ENCODE data around the gene MYH7B. TPM values are rescaled to one million over a fixed set of nuclear protein-coding genes. Genes with fewer than 3 reads are reported as not detected.

Gene MYH7B
- total RNA-seq, 2 donors from 2014 or later = 24.4 to 34.9 TPM

DNA sequence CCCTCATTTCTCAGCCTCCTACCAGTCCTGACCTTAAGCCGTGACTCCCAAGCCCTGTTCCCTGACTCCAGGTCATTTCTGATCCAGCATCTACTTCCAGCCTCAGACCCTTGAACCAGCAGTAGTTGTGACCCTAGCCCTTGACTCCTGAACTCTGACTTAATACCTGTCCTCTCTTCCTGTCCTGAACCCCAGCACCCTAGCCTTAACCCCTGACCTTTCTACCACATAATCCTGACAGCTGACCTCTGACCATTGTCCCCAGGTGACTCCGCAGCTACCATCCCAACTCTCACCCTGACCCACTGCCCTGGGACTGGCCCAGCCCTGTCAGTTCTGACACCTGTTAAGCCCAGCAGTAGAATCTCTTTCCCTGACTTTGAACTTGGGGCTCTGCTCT lies 42.1 kb downstream of the MYH7B start:
- no peak for DNase-seq (ENCODE audit: low spot score)
- Histone ChIP-seq H3K4me1 (peaks cover 0 to 5% of the 10 kb centered on the region in 2 donors), H3K4me3 (no peak overlapping the region), H3K36me3 (peaks cover 100% of the 10 kb centered on the region), H3K9me3 (no peaks in the 10 kb centered on the region), H3K27ac (no peak overlapping the region), H3K27me3 (no peaks in the 10 kb centered on the region)
- TF ChIP-seq, protein P1, sequence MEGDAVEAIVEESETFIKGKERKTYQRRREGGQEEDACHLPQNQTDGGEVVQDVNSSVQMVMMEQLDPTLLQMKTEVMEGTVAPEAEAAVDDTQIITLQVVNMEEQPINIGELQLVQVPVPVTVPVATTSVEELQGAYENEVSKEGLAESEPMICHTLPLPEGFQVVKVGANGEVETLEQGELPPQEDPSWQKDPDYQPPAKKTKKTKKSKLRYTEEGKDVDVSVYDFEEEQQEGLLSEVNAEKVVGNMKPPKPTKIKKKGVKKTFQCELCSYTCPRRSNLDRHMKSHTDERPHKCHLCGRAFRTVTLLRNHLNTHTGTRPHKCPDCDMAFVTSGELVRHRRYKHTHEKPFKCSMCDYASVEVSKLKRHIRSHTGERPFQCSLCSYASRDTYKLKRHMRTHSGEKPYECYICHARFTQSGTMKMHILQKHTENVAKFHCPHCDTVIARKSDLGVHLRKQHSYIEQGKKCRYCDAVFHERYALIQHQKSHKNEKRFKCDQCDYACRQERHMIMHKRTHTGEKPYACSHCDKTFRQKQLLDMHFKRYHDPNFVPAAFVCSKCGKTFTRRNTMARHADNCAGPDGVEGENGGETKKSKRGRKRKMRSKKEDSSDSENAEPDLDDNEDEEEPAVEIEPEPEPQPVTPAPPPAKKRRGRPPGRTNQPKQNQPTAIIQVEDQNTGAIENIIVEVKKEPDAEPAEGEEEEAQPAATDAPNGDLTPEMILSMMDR (IDR thresholded peaks at IDR 0.05) = no peak

DNA sequence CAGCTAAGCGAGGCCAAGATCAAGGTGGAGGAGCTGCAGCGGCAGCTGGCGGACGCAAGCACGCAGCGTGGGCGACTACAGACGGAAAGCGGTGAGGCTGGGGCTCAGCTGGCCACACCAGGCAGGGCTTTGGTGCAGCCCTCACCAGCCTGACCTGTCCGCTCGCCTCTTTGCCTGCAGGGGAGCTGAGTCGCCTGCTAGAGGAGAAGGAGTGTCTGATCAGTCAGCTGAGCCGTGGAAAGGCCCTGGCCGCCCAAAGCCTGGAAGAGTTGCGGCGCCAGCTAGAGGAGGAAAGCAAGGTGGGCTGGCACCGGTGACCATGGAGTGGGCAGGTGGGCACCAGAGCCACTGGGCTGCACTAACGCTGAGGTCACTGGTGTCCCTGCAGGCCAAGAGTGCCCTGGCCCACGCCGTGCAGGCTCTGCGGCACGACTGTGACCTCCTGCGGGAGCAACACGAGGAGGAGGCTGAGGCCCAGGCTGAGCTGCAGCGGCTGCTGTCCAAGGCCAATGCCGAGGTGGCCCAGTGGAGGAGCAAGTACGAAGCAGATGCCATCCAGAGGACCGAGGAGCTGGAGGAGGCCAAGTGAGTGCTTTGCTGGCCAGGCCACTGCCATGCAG lies 42.8 kb downstream of the MYH7B start:
- Histone ChIP-seq H3K36me3 (peaks cover 100% of the 10 kb centered on the region), H3K4me3 (no peak overlapping the region), H3K27ac (no peak overlapping the region), H3K9me3 (no peaks in the 10 kb centered on the region), H3K4me1 (peaks cover 0 to 5% of the 10 kb centered on the region in 2 donors), H3K27me3 (no peaks in the 10 kb centered on the region)
- TF ChIP-seq, protein P1 (IDR thresholded peaks at IDR 0.05) = no peak
- DNase-seq (ENCODE audit: low spot score) = no peak

DNA sequence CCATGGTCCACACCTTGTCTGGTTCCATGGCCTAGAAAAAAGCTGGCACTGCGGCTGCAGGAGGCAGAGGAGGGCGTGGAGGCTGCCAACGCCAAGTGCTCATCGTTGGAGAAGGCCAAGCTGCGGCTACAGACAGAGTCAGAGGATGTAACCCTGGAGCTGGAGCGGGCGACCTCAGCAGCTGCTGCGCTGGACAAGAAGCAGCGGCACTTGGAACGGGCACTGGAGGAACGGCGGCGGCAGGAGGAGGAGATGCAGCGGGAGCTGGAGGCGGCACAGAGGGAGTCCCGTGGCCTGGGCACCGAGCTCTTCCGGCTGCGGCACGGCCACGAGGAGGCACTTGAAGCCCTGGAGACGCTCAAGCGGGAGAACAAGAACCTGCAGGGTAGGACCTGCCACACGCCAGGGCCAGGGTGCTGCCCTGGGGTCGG lies 43.4 kb downstream of the MYH7B start:
- Histone ChIP-seq H3K27me3 (no peaks in the 10 kb centered on the region), H3K4me3 (no peak overlapping the region), H3K4me1 (peaks cover 0 to 5% of the 10 kb centered on the region in 2 donors), H3K27ac (no peak overlapping the region), H3K9me3 (no peaks in the 10 kb centered on the region), H3K36me3 (peaks cover 100% of the 10 kb centered on the region)
- TF ChIP-seq, protein P1 (IDR thresholded peaks at IDR 0.05) = no peak
- no peak for DNase-seq (ENCODE audit: low spot score)

DNA sequence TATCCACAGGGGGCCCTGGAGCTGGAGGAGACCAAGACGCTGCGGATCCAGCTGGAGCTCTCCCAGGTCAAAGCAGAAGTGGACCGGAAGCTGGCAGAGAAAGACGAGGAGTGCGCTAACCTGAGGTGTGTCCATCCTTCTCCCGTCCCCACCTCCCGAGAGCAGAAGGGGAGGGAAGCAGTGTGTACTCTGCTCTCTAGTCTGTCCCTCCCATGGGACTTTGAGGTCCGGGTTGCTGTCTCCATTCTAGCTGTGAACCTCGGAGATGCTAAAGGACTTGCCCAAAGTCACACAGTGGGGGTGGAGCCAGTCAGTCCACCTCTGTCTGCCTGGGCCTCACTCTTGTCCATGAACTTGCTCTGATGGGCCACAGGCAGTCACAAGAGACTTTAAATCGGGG lies 44.1 kb downstream of the MYH7B start:
- DNase-seq (ENCODE audit: low spot score) = no peak
- Histone ChIP-seq H3K4me3 (no peak overlapping the region), H3K4me1 (peaks cover 0 to 5% of the 10 kb centered on the region in 2 donors), H3K36me3 (peaks cover 99% of the 10 kb centered on the region), H3K27ac (no peak overlapping the region), H3K9me3 (no peaks in the 10 kb centered on the region), H3K27me3 (no peaks in the 10 kb centered on the region)
- TF ChIP-seq, protein P1 (IDR thresholded peaks at IDR 0.05) = no peak

DNA sequence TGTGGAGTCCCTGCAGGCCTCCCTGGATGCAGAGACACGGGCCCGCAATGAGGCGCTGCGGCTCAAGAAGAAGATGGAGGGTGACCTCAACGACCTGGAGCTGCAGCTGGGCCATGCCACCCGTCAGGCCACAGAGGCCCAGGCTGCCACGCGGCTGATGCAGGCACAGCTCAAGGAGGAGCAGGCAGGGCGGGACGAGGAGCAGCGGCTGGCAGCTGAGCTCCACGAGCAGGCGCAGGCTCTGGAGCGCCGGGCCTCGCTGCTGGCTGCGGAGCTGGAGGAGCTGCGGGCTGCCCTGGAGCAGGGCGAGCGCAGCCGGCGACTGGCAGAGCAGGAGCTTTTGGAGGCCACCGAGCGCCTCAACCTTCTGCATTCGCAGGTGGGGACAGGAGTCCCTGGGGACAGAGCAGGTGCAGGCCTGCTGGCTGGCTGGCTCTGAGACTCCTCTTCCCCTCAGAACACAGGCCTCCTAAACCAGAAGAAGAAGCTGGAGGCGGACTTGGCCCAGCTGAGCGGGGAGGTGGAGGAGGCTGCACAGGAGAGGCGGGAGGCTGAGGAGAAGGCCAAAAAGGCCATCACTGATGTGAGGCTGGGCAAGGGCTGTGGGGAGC lies 44.7 kb downstream of the MYH7B start:
- Histone ChIP-seq H3K4me3 (no peak overlapping the region), H3K27me3 (no peaks in the 10 kb centered on the region), H3K27ac (no peak overlapping the region), H3K36me3 (peaks cover 99% of the 10 kb centered on the region), H3K4me1 (peaks cover 0 to 5% of the 10 kb centered on the region in 2 donors), H3K9me3 (no peaks in the 10 kb centered on the region)
- TF ChIP-seq, protein P1 (IDR thresholded peaks at IDR 0.05) = no peak
- DNase-seq (ENCODE audit: low spot score) = no peak

Data from right atrium auricular region (tissue), 2 donors.